GM23338 (cell line): ENCODE results near the gene SF1. TPM values are rescaled to one million over a fixed set of nuclear protein-coding genes. Genes with fewer than 3 reads are reported as not detected.

Source experiments
- ATAC-seq: fragments of 200-7000 bp; cut with Tn5 transposase; 3 replicates; pipeline ENCODE4 v1.9.1; 2020
- DNase-seq: peaks from one replicate; pipeline ENCODE4 v3.0.0-alpha.2; 2015; ENCODE audit warnings: low spot score
- H2AFZ ChIP-seq: fragments of 200-600 bp; sonication (generic); 2 replicates; pipeline ENCODE4 v1.8.0; 2016; ENCODE audit warnings: antibody characterized with exemption, mild to moderate bottlenecking, moderate library complexity
- H3F3A ChIP-seq: fragments of 200-600 bp; sonication (generic); replicated peaks from 2 replicates; pipeline ENCODE4 v1.8.0; 2017; ENCODE audit warnings: antibody characterized with exemption, mixed run types, low read depth
- H3K27ac ChIP-seq: fragments of 200-600 bp; sonication (generic); 2 replicates; pipeline ENCODE4 v1.6.1; 2016; ENCODE audit warnings: low read depth
- H3K27me3 ChIP-seq: fragments of 200-600 bp; sonication (generic); 2 replicates; pipeline ENCODE4 v1.8.0; 2016; ENCODE audit warnings: mild to moderate bottlenecking, mixed run types, moderate library complexity; ENCODE audit not compliant: insufficient read depth
- H3K36me3 ChIP-seq: fragments of 200-600 bp; sonication (generic); 2 replicates; pipeline ENCODE4 v1.8.0; 2016; ENCODE audit warnings: mild to moderate bottlenecking; ENCODE audit not compliant: insufficient read depth
- H3K4me1 ChIP-seq: fragments of 200-600 bp; sonication (generic); 2 replicates; pipeline ENCODE4 v1.8.0; 2016; ENCODE audit warnings: mild to moderate bottlenecking, moderate library complexity; ENCODE audit not compliant: insufficient read depth
- H3K4me2 ChIP-seq: fragments of 200-600 bp; sonication (generic); 2 replicates; pipeline ENCODE4 v1.7.1; 2017; ENCODE audit warnings: mixed run types
- H3K4me3 ChIP-seq: fragments of 200-600 bp; sonication (generic); 2 replicates; pipeline ENCODE4 v1.6.1; 2016; ENCODE audit warnings: mixed run types
- H3K79me2 ChIP-seq: fragments of 200-600 bp; sonication (generic); replicated peaks from 2 replicates; pipeline ENCODE4 v1.8.0; 2017; ENCODE audit warnings: mild to moderate bottlenecking; ENCODE audit not compliant: insufficient read depth
- H3K9me2 ChIP-seq: fragments of 200-600 bp; sonication (generic); 2 replicates; pipeline ENCODE4 v1.8.0; 2017; ENCODE audit not compliant: insufficient read depth
- H4K20me1 ChIP-seq: fragments of 200-600 bp; sonication (generic); replicated peaks from 2 replicates; pipeline ENCODE4 v1.8.0; 2017; ENCODE audit warnings: mild to moderate bottlenecking; ENCODE audit not compliant: insufficient read depth
- H3K27ac Mint-ChIP-seq: 2 replicates; pipeline ENCODE4 v1.8.0; 2020; ENCODE audit warnings: inconsistent platforms, mild to moderate bottlenecking, moderate library complexity, mixed read lengths
- H3K27me3 Mint-ChIP-seq: 3 replicates; pipeline ENCODE4 v1.8.0; 2022; ENCODE audit warnings: low read depth, mild to moderate bottlenecking, moderate library complexity, mixed read lengths, inconsistent platforms; ENCODE audit not compliant: insufficient read depth, poor library complexity
- H3K36me3 Mint-ChIP-seq: 3 replicates; pipeline ENCODE4 v1.8.0; 2021; ENCODE audit warnings: low read depth, mild to moderate bottlenecking, inconsistent platforms, moderate library complexity, mixed read lengths
- H3K4me1 Mint-ChIP-seq: 3 replicates; pipeline ENCODE4 v1.8.0; 2020; ENCODE audit warnings: mild to moderate bottlenecking, inconsistent platforms, mixed read lengths
- H3K4me3 Mint-ChIP-seq: 3 replicates; pipeline ENCODE4 v1.8.0; 2021; ENCODE audit warnings: moderate library complexity, mild to moderate bottlenecking, inconsistent platforms, mixed read lengths
- H3K9me3 Mint-ChIP-seq: 3 replicates; pipeline ENCODE4 v1.8.0; 2020; ENCODE audit warnings: moderate library complexity, mild to moderate bottlenecking, inconsistent platforms, mixed read lengths
- CREB1 ChIP-seq: fragments of 250-450 bp; sonication (Bioruptor Pico); IDR thresholded peaks from 2 replicates; pipeline ENCODE4 v1.5.0; 2020; ENCODE audit warnings: low read depth, mild to moderate bottlenecking, moderate library complexity
- CTCF ChIP-seq, 2 experiments: fragments of 200-600 bp in 1 of 2; sonication (generic) in 1 of 2; conservative IDR thresholded peaks; 2 replicates each; pipeline versions ENCODE4 v1.5.1 to v1.6.1; 2016 to 2017; ENCODE audit warnings: antibody characterized with exemption in 2 of 2, low read depth in 2 of 2, mild to moderate bottlenecking in 2 of 2, moderate library complexity in 1 of 2
- EZH2 ChIP-seq: fragments of 200-600 bp; sonication (generic); IDR thresholded peaks from one replicate; pipeline ENCODE4 v1.8.0; 2017; ENCODE audit warnings: antibody characterized with exemption, mild to moderate bottlenecking, low read depth; ENCODE audit not compliant: unreplicated experiment
- EZH2phosphoT487 ChIP-seq: fragments of 200-600 bp; sonication (generic); IDR thresholded peaks from one replicate; pipeline ENCODE4 v1.8.1; 2018; ENCODE audit warnings: antibody characterized with exemption; ENCODE audit not compliant: unreplicated experiment
- JUNB ChIP-seq: IDR thresholded peaks from one replicate; pipeline ENCODE4 v1.6.1; 2016; ENCODE audit warnings: antibody characterized with exemption; ENCODE audit not compliant: unreplicated experiment
- NANOG ChIP-seq: IDR thresholded peaks from 2 replicates; pipeline ENCODE4 v1.6.1; 2016; ENCODE audit warnings: antibody characterized with exemption, borderline replicate concordance
- POLR2AphosphoS5 ChIP-seq: IDR thresholded peaks from 2 replicates; pipeline ENCODE4 v1.6.1; 2016; ENCODE audit warnings: antibody characterized with exemption, low read depth
- REST ChIP-seq: IDR thresholded peaks from one replicate; pipeline ENCODE4 v1.6.1; 2018; ENCODE audit warnings: antibody characterized with exemption; ENCODE audit not compliant: unreplicated experiment
- STAT1 ChIP-seq: IDR thresholded peaks from one replicate; pipeline ENCODE4 v1.6.1; 2016; ENCODE audit warnings: antibody characterized with exemption; ENCODE audit not compliant: unreplicated experiment
- ZNF331 ChIP-seq: fragments of 250-450 bp; sonication (Bioruptor Pico); IDR thresholded peaks from 2 replicates; pipeline ENCODE4 v1.5.0; 2020; ENCODE audit warnings: low read depth, mild to moderate bottlenecking, moderate library complexity
- polyA plus RNA-seq: library from polyadenylated mRNA; unstranded; fragments of >200 nt; fragmentation: Nextera tagmentation; extraction: Ambion mirVana; gene quantifications from 2 replicates; pipeline ENCODE4 v1.2.1, GENCODE V29; 2016
- total RNA-seq: library from RNA; depleted of rRNA; stranded (reverse); fragments of >200 nt; shearing (Covaris generic); gene quantifications from 2 replicates; pipeline ENCODE4 v1.2.3, GENCODE V29; 2014
- TF ChIP-seq, protein P1 (sequence below): IDR thresholded peaks from 2 replicates; pipeline ENCODE4 v1.6.1; 2016; ENCODE audit warnings: antibody characterized with exemption

SF1 gene
- total and polyA plus RNA-seq, 2 experiments from 2014 or later: 76.9 to 252 TPM

DNA sequence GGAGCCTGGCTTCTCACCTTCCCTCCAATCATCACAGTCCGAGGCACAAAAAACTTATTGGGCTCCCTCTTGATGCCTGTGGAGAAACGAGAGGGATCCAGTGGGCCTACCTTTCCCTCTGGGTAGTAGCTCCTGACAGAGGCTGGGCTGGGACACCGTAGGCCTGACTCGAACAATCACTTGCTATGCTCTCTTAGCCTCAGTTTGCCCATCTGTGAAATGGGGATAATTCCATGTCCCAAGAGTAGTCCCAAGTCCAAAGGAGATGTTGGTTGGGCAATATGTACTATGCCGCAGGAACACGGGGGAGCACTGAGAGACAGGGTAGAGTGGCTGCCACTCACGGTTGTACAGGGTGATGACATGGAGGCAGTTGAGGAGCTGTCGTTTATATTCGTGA is 26.8 kb downstream of the SF1 start (continued):
- no peak for TF ChIP-seq REST

- H3K9me3 Mint-ChIP-seq: no peaks in the 10 kb centered on the region; the same call in 2 of the 3 replicates
- Histone ChIP-seq H3K4me2 (no peak overlapping the region), H3F3A (peaks cover 7% of the 10 kb centered on the region), H4K20me1 (no peaks in the 10 kb centered on the region), H3K4me1 (no peaks in the 10 kb centered on the region; the same call in 1 of the 2 replicates), H3K36me3 (no peaks in the 10 kb centered on the region), H3K27me3 (no peaks in the 10 kb centered on the region), H3K9me2 (no peaks in the 10 kb centered on the region), H3K4me3 (no peak overlapping the region), H2AFZ (no peak overlapping the region), H3K27ac (no peak overlapping the region), H3K79me2 (no peaks in the 10 kb centered on the region)
- no peak overlapping the region for H3K4me3 Mint-ChIP-seq
- peaks cover 14% of the 10 kb centered on the region for H3K4me1 Mint-ChIP-seq
- H3K27ac Mint-ChIP-seq: no peak overlapping the region
- 0 out of 3 replicates have a peak, but pooled peaks cover 3% of the 10 kb centered on the region for H3K36me3 Mint-ChIP-seq
- DNase-seq (no peak), ATAC-seq (no peak)
- TF ChIP-seq EZH2: no peak
- TF ChIP-seq EZH2phosphoT487: no peak
- TF ChIP-seq STAT1: no peak
- no peak for TF ChIP-seq POLR2AphosphoS5
- TF ChIP-seq CTCF (conservative IDR thresholded peaks at IDR 0.05; ENCODE audit: low read depth in 2 of 2): no peak
- TF ChIP-seq REST: no peak
- no peak for TF ChIP-seq JUNB
- no peak for TF ChIP-seq CREB1 (CRISPR knock-in tag)
- TF ChIP-seq ZNF331 (CRISPR knock-in tag): no peak
- TF ChIP-seq, protein P1, sequence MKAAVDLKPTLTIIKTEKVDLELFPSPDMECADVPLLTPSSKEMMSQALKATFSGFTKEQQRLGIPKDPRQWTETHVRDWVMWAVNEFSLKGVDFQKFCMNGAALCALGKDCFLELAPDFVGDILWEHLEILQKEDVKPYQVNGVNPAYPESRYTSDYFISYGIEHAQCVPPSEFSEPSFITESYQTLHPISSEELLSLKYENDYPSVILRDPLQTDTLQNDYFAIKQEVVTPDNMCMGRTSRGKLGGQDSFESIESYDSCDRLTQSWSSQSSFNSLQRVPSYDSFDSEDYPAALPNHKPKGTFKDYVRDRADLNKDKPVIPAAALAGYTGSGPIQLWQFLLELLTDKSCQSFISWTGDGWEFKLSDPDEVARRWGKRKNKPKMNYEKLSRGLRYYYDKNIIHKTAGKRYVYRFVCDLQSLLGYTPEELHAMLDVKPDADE: no peak
- no peak for TF ChIP-seq NANOG
- H3K27me3 Mint-ChIP-seq: peaks cover 19% of the 10 kb centered on the region
These were observed 27.2 kb downstream of the SF1 start for GRCh38 chr11:64751136-64751535.
